Panc1 (cell line): ENCODE results near the gene RASA3. TPM values are rescaled to one million over a fixed set of nuclear protein-coding genes. Genes with fewer than 3 reads are reported as not detected.

Source experiments
- ATAC-seq: fragments of 200-7000 bp; cut with Tn5 transposase; 2 replicates; pipeline ENCODE4 v1.9.1; 2020; ENCODE audit warnings: mild to moderate bottlenecking, moderate library complexity
- BruUV-seq: library from RNA; stranded (reverse); fragments of 400-500 nt; replicated peaks from 2 replicates; lab custom pipeline; 2021; lab: Mats Ljungman, UMichigan
- CTCF ChIA-PET: fragments of 300-600 bp; sonication (Branson Sonifier 250); formaldehyde crosslinking; loops from one replicate; lab custom pipeline; 2022; ENCODE audit warnings: antibody characterized with exemption; lab: Charles Lee
- POLR2A ChIA-PET: fragments of 300-600 bp; sonication (Branson Sonifier 250); formaldehyde crosslinking; loops from one replicate; lab custom pipeline; 2022; ENCODE audit warnings: antibody characterized with exemption; lab: Charles Lee
- DNase-seq: peaks from one replicate; pipeline ENCODE4 v3.0.0-alpha.2; 2010; ENCODE audit warnings: low read depth, low spot score
- H3K27ac ChIP-seq: 2 replicates; pipeline ENCODE4 v1.5.1; 2011; ENCODE audit warnings: mild to moderate bottlenecking, low read length, inconsistent platforms
- H3K27me3 ChIP-seq: fragments of 200-500 bp; sonication (Bioruptor generic); 2 replicates; pipeline ENCODE4 v1.6.0; 2014; ENCODE audit warnings: low read length, inconsistent platforms; ENCODE audit not compliant: control insufficient read depth, insufficient read depth
- H3K36me3 ChIP-seq: fragments of 200-500 bp; sonication (Bioruptor generic); 2 replicates; pipeline ENCODE4 v1.5.1; 2014; ENCODE audit warnings: inconsistent platforms, mild to moderate bottlenecking, low read length, moderate library complexity; ENCODE audit not compliant: control insufficient read depth, insufficient read depth
- H3K4me1 ChIP-seq: 2 replicates; pipeline ENCODE4 v1.5.1; 2011; ENCODE audit warnings: inconsistent platforms, mild to moderate bottlenecking, low read length, moderate library complexity; ENCODE audit not compliant: control insufficient read depth, insufficient read depth
- H3K4me3 ChIP-seq, 2 experiments: 2 replicates each; pipeline ENCODE4 v1.5.1; 2011 to 2012; ENCODE audit warnings: low read depth in 2 of 2, low read length in 2 of 2, mild to moderate bottlenecking in 2 of 2, inconsistent platforms in 1 of 2, moderate library complexity in 1 of 2
- H3K9me3 ChIP-seq: fragments of 200-500 bp; sonication (Bioruptor generic); 2 replicates; pipeline ENCODE4 v1.5.1; 2014; ENCODE audit warnings: low read depth, mild to moderate bottlenecking, inconsistent platforms, low read length, moderate library complexity; ENCODE audit not compliant: control insufficient read depth, insufficient read depth
- CTCF ChIP-seq: fragments of 450-650 bp; IDR thresholded peaks from 2 replicates; pipeline ENCODE4 v1.5.1; 2017; ENCODE audit warnings: mild to moderate bottlenecking
- POLR2AphosphoS5 ChIP-seq: IDR thresholded peaks from 2 replicates; pipeline ENCODE4 v1.6.1; 2012; ENCODE audit warnings: mild to moderate bottlenecking, low read depth, low read length, moderate library complexity
- SIN3A ChIP-seq: IDR thresholded peaks from 2 replicates; pipeline ENCODE4 v1.6.1; 2012; ENCODE audit warnings: low read depth, mild to moderate bottlenecking, low read length, moderate library complexity, borderline replicate concordance; ENCODE audit not compliant: insufficient read depth
- TCF7L2 ChIP-seq: IDR thresholded peaks from 2 replicates; pipeline ENCODE4 v1.6.1; 2011; ENCODE audit warnings: mild to moderate bottlenecking, low read depth, low read length, inconsistent platforms
- in situ Hi-C: cut with HindIII; loops from 2 replicates; pipeline ENCODE4 v1.10.0; 2016; ENCODE audit warnings: low sequenced_read_pairs, low pct_unique_long_range_greater_than_20kb
- intact Hi-C: fragments of 100-400 bp; cut with micrococcal nuclease; formaldehyde crosslinking; loops from one replicate; pipeline ENCODE4 v1.10.0; 2022; ENCODE audit not compliant: unreplicated experiment
- total RNA-seq: library from RNA; stranded (reverse); gene quantifications from one replicate; pipeline ENCODE4 v1.2.1, GENCODE V29; 2021; ENCODE audit not compliant: unreplicated experiment
- TF ChIP-seq, protein P1 (sequence below), 2 experiments: IDR thresholded peaks; 2 replicates each; pipeline ENCODE4 v1.6.1; 2011 to 2012; ENCODE audit warnings: low read depth in 2 of 2, control low read depth in 1 of 2, low read length in 1 of 2, mild to moderate bottlenecking in 1 of 2, moderate library complexity in 1 of 2; ENCODE audit not compliant: insufficient read depth in 1 of 2

The RASA3 gene
- total RNA-seq, 1 experiment from 2014 or later = 33.7 TPM

- H3K4me3 ChIP-seq = no peak overlapping the region
- no peak for DNase-seq
- BruUV-seq = no TSS peak
- TF ChIP-seq TCF7L2 (no peak), POLR2AphosphoS5 (no peak), CTCF (no peak), SIN3A (no peak)
- TF ChIP-seq, protein P1, sequence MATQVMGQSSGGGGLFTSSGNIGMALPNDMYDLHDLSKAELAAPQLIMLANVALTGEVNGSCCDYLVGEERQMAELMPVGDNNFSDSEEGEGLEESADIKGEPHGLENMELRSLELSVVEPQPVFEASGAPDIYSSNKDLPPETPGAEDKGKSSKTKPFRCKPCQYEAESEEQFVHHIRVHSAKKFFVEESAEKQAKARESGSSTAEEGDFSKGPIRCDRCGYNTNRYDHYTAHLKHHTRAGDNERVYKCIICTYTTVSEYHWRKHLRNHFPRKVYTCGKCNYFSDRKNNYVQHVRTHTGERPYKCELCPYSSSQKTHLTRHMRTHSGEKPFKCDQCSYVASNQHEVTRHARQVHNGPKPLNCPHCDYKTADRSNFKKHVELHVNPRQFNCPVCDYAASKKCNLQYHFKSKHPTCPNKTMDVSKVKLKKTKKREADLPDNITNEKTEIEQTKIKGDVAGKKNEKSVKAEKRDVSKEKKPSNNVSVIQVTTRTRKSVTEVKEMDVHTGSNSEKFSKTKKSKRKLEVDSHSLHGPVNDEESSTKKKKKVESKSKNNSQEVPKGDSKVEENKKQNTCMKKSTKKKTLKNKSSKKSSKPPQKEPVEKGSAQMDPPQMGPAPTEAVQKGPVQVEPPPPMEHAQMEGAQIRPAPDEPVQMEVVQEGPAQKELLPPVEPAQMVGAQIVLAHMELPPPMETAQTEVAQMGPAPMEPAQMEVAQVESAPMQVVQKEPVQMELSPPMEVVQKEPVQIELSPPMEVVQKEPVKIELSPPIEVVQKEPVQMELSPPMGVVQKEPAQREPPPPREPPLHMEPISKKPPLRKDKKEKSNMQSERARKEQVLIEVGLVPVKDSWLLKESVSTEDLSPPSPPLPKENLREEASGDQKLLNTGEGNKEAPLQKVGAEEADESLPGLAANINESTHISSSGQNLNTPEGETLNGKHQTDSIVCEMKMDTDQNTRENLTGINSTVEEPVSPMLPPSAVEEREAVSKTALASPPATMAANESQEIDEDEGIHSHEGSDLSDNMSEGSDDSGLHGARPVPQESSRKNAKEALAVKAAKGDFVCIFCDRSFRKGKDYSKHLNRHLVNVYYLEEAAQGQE (IDR thresholded peaks at IDR 0.05; ENCODE audit: insufficient read depth in 1 of 2, low read depth in 2 of 2, low read length in 1 of 2) = no peak
- H3K9me3 ChIP-seq = no peaks in the 10 kb centered on the region
- H3K4me1 ChIP-seq = no peaks in the 10 kb centered on the region
- in situ Hi-C loops (no loop called here), intact Hi-C loops (no loop called here)
- ChIA-PET POLR2A (no interaction called here), CTCF (no interaction called here)
- no peaks in the 10 kb centered on the region for H3K27me3 ChIP-seq
- ATAC-seq = no peak
- H3K27ac ChIP-seq = no peak overlapping the region
- no peaks in the 10 kb centered on the region for H3K36me3 ChIP-seq
Measured at GRCh38 chr13:113949546-113949945, 182.9 kb downstream of the RASA3 start.

- ChIA-PET CTCF (no interaction called here), POLR2A (interaction anchor here (0.6 kb wide), 1 partner anchor 378 kb away, joined by 3 read pairs; no protein-coding TSS in a partner anchor)
- no TSS peak for BruUV-seq
Measured at GRCh38 chr13:113948034-113948742, 184.2 kb downstream of the RASA3 start.

More at GRCh38 chr13:113948034-113948742, 184.2 kb downstream of the RASA3 start:
- TF ChIP-seq SIN3A (no peak), TCF7L2 (no peak), POLR2AphosphoS5 (no peak), CTCF (no peak)
- TF ChIP-seq, protein P1 (IDR thresholded peaks at IDR 0.05; ENCODE audit: insufficient read depth in 1 of 2, low read depth in 2 of 2, low read length in 1 of 2) = no peak
- no peaks in the 10 kb centered on the region for H3K9me3 ChIP-seq
- in situ Hi-C loops = no loop called here
- no peaks in the 10 kb centered on the region for H3K4me1 ChIP-seq
- H3K4me3 ChIP-seq = no peak overlapping the region
- intact Hi-C loops = no loop called here
- H3K27ac ChIP-seq = no peak overlapping the region
- H3K27me3 ChIP-seq = no peaks in the 10 kb centered on the region
- ATAC-seq = no peak
- no peak for DNase-seq
- no peaks in the 10 kb centered on the region for H3K36me3 ChIP-seq
